Measurements from ENCODE around the gene AP2A2. TPM values are rescaled to one million over a fixed set of nuclear protein-coding genes. Genes with fewer than 3 reads are reported as not detected.

The AP2A2 gene
- total RNA-seq, 1 experiment from 2014 or later = 47.1 TPM

DNA sequence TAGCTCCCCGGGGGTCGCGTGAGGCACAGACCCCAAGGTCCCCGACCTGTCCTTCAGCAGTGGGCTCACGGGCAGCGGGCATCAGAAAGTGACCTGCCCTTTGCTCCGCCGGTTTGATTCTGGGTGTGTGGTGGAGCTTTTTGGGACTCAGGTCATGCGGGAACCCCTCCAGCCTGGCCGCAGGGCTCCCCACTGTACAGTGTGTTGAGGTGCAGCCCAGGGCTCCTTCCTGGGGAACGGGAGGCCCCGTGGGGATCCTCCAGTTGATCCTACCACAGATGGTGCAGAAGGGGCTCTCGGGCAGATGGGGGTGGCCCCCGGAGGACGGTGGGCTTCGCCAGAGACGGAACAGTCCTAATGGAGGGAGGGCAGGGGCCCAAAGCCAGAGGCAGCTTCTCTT lies 86.6 kb downstream of the AP2A2 start:
- H3K9me3 Mint-ChIP-seq = peaks cover 14% of the 10 kb centered on the region
- ChIA-PET CTCF (no interaction called here), POLR2A (no interaction called here)
- H3K27me3 Mint-ChIP-seq (ENCODE audit: low read depth) = no peaks in the 10 kb centered on the region; the same call in 1 of the 2 replicates
- peaks cover 27% of the 10 kb centered on the region for H3K36me3 Mint-ChIP-seq
- no peak for TF ChIP-seq OVOL2 (CRISPR knock-in tag; IDR thresholded peaks at IDR 0.05; ENCODE audit: borderline replicate concordance)
- DNase-seq (ENCODE audit: low spot score) (no peak), ATAC-seq (no peak)
- no peak overlapping the region for H3K27ac Mint-ChIP-seq
- no peak overlapping the region for H3K4me3 Mint-ChIP-seq
- no peaks in the 10 kb centered on the region for H3K4me1 Mint-ChIP-seq

DNA sequence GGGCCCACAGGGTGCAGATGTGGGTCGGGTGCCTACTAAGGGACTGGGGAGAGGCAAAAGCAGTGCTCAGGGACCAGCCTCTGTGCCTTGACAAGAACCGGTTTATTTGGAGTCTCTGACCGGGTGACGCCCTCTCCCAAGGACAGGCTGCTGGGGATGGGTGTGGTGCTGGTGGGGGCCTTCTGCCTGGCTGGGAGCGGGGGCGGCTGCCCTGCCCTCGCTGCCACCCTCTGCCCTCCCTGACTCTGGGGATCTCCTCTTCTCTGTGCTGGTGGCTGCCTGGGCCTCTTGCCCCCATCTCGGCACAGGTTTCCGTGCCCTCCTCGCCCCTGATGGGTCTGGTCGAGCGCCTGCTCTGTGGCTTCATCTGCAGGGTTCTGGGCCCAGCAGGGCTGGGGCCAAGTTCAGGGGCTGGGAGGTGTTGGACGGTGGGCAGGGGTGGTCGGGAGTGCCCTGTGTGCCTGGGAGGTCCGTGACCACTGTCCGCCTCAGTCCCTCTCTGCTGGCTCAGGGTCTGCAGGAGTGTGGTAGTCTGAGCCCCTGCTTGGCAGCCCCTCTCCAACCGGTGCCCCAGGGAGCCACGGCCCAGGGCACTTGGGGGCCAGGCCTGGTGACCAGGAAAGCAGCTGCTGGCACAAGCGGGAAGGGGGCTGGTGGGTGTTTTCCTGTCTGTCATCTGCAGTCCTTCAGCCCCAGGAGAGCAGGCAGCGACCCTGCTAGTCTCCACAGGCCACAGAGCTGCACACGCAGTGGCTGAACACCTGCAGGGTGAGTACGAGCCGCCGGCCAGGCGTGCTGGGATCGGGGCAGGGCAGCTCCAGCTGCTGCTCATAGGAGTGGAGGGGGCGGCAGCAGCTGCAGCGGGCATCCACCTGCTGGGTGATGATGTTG lies 87.3 kb downstream of the AP2A2 start:
- CTCF ChIA-PET = interaction anchor here (0.7 to 1.2 kb wide), 3 partner anchors 39 to 115 kb away, joined by 3 to 4 read pairs (median 4); no protein-coding TSS in a partner anchor
- Mint-ChIP-seq H3K9me3 (peaks cover 21% of the 10 kb centered on the region), H3K27ac (no peak overlapping the region), H3K27me3 (ENCODE audit: low read depth) (no peaks in the 10 kb centered on the region; the same call in 1 of the 2 replicates), H3K36me3 (peaks cover 33% of the 10 kb centered on the region), H3K4me3 (no peak overlapping the region), H3K4me1 (no peaks in the 10 kb centered on the region)
- TF ChIP-seq, protein P1, sequence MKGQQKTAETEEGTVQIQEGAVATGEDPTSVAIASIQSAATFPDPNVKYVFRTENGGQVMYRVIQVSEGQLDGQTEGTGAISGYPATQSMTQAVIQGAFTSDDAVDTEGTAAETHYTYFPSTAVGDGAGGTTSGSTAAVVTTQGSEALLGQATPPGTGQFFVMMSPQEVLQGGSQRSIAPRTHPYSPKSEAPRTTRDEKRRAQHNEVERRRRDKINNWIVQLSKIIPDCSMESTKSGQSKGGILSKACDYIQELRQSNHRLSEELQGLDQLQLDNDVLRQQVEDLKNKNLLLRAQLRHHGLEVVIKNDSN (CRISPR knock-in tag; IDR thresholded peaks at IDR 0.05) = no peak
- TF ChIP-seq ATF1 (CRISPR knock-in tag; IDR thresholded peaks at IDR 0.05) = no peak
- TF ChIP-seq NFE2L1 (CRISPR knock-in tag; IDR thresholded peaks at IDR 0.05) = no peak
- TF ChIP-seq ZNF121 (CRISPR knock-in tag; IDR thresholded peaks at IDR 0.05) = no peak
- TF ChIP-seq, protein P2, sequence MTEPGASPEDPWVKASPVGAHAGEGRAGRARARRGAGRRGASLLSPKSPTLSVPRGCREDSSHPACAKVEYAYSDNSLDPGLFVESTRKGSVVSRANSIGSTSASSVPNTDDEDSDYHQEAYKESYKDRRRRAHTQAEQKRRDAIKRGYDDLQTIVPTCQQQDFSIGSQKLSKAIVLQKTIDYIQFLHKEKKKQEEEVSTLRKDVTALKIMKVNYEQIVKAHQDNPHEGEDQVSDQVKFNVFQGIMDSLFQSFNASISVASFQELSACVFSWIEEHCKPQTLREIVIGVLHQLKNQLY (CRISPR knock-in tag; IDR thresholded peaks at IDR 0.05) = no peak
- TF ChIP-seq, protein P3, sequence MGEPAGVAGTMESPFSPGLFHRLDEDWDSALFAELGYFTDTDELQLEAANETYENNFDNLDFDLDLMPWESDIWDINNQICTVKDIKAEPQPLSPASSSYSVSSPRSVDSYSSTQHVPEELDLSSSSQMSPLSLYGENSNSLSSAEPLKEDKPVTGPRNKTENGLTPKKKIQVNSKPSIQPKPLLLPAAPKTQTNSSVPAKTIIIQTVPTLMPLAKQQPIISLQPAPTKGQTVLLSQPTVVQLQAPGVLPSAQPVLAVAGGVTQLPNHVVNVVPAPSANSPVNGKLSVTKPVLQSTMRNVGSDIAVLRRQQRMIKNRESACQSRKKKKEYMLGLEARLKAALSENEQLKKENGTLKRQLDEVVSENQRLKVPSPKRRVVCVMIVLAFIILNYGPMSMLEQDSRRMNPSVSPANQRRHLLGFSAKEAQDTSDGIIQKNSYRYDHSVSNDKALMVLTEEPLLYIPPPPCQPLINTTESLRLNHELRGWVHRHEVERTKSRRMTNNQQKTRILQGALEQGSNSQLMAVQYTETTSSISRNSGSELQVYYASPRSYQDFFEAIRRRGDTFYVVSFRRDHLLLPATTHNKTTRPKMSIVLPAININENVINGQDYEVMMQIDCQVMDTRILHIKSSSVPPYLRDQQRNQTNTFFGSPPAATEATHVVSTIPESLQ (CRISPR knock-in tag; IDR thresholded peaks at IDR 0.05) = no peak
- no peak for TF ChIP-seq TEAD1 (CRISPR knock-in tag; IDR thresholded peaks at IDR 0.05)
- DNase-seq (ENCODE audit: low spot score) (no peak), ATAC-seq (no peak)
- POLR2A ChIA-PET = no interaction called here

DNA sequence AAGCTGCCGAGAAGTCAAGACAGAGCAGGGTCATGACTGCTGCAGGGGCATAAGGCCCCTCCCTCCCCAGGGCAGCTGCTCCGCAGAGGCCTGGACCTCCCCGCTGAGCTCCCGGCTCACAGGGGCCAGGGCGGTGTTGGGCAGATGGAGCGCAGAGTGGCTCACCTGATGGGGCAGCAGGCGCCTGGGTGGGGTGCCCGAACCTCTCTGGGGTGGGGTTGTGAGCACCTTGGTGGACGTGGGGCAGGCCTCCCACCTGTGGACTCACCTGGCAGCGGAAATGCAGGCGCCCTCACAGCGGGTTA lies 87.9 kb downstream of the AP2A2 start:
- Mint-ChIP-seq H3K36me3 (peaks cover 33% of the 10 kb centered on the region), H3K27me3 (ENCODE audit: low read depth) (no peaks in the 10 kb centered on the region; the same call in 1 of the 2 replicates), H3K9me3 (peaks cover 24% of the 10 kb centered on the region), H3K4me3 (no peak overlapping the region), H3K4me1 (0 out of 2 replicates have a peak, but pooled peaks cover 1% of the 10 kb centered on the region), H3K27ac (no peak overlapping the region)
- CTCF ChIA-PET = interaction anchor here (0.7 to 1.2 kb wide), 3 partner anchors 38 to 116 kb away, joined by 3 to 4 read pairs (median 4); no protein-coding TSS in a partner anchor
- no peak for DNase-seq (ENCODE audit: low spot score)
- TF ChIP-seq TP53 (CRISPR knock-in tag; IDR thresholded peaks at IDR 0.05) (no peak), ZBTB21 (CRISPR knock-in tag; IDR thresholded peaks at IDR 0.05; ENCODE audit: borderline replicate concordance) (no peak), ZNF671 (CRISPR knock-in tag; IDR thresholded peaks at IDR 0.05) (no peak), FOXJ3 (CRISPR knock-in tag; IDR thresholded peaks at IDR 0.05; ENCODE audit: borderline replicate concordance) (no peak), NFYB (CRISPR knock-in tag; conservative IDR thresholded peaks at IDR 0.05; ENCODE audit: low read depth) (no peak)
- no peak for ATAC-seq
- POLR2A ChIA-PET = no interaction called here

DNA sequence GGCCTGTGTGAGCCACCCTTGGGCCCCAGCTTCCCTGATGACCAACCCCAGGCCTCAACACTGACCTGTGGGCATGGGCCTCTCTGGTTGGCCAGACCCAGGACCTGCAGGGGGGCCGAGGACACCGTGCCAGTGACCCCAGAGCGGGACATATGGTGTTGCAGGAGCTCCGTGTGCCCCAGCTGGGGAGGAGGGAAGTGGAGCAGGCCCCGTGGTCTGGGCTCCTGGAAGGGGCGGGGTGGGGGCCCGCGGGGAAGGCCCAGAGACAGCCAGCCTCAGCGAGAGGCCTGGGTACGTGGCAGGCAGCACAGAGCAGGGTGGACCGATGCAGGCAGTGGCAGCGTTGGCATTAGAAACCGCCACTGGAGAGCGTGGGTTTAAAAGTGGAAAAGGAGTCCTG lies 88.6 kb downstream of the AP2A2 start:
- Mint-ChIP-seq H3K36me3 (peaks cover 31% of the 10 kb centered on the region), H3K27ac (no peak overlapping the region), H3K27me3 (ENCODE audit: low read depth) (no peaks in the 10 kb centered on the region; the same call in 1 of the 2 replicates), H3K9me3 (peaks cover 24% of the 10 kb centered on the region), H3K4me3 (no peak overlapping the region), H3K4me1 (0 out of 2 replicates have a peak, but pooled peaks cover 3% of the 10 kb centered on the region)
- ATAC-seq (no peak), DNase-seq (ENCODE audit: low spot score) (no peak)
- ChIA-PET CTCF (interaction anchor here (1.2 kb wide), 1 partner anchor 116 kb away, joined by 4 read pairs; no protein-coding TSS in a partner anchor), POLR2A (no interaction called here)
- TF ChIP-seq NFATC4 (CRISPR knock-in tag; IDR thresholded peaks at IDR 0.05) (no peak), ZBTB21 (CRISPR knock-in tag; IDR thresholded peaks at IDR 0.05; ENCODE audit: borderline replicate concordance) (no peak), ZNF219 (CRISPR knock-in tag; IDR thresholded peaks at IDR 0.05; ENCODE audit: borderline replicate concordance) (no peak), NR2C2 (CRISPR knock-in tag; IDR thresholded peaks at IDR 0.05) (no peak), SOX15 (CRISPR knock-in tag; IDR thresholded peaks at IDR 0.05) (no peak), GTF2I (CRISPR knock-in tag; conservative IDR thresholded peaks at IDR 0.05) (no peak), FOXP1 (CRISPR knock-in tag; IDR thresholded peaks at IDR 0.05; ENCODE audit: borderline replicate concordance) (no peak)
- TF ChIP-seq, protein P4, sequence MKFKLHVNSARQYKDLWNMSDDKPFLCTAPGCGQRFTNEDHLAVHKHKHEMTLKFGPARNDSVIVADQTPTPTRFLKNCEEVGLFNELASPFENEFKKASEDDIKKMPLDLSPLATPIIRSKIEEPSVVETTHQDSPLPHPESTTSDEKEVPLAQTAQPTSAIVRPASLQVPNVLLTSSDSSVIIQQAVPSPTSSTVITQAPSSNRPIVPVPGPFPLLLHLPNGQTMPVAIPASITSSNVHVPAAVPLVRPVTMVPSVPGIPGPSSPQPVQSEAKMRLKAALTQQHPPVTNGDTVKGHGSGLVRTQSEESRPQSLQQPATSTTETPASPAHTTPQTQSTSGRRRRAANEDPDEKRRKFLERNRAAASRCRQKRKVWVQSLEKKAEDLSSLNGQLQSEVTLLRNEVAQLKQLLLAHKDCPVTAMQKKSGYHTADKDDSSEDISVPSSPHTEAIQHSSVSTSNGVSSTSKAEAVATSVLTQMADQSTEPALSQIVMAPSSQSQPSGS (CRISPR knock-in tag; IDR thresholded peaks at IDR 0.05; ENCODE audit: borderline replicate concordance, low read depth) = no peak
- TF ChIP-seq, protein P5, sequence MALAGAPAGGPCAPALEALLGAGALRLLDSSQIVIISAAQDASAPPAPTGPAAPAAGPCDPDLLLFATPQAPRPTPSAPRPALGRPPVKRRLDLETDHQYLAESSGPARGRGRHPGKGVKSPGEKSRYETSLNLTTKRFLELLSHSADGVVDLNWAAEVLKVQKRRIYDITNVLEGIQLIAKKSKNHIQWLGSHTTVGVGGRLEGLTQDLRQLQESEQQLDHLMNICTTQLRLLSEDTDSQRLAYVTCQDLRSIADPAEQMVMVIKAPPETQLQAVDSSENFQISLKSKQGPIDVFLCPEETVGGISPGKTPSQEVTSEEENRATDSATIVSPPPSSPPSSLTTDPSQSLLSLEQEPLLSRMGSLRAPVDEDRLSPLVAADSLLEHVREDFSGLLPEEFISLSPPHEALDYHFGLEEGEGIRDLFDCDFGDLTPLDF (CRISPR knock-in tag; IDR thresholded peaks at IDR 0.05) = no peak
- TF ChIP-seq, protein P6, sequence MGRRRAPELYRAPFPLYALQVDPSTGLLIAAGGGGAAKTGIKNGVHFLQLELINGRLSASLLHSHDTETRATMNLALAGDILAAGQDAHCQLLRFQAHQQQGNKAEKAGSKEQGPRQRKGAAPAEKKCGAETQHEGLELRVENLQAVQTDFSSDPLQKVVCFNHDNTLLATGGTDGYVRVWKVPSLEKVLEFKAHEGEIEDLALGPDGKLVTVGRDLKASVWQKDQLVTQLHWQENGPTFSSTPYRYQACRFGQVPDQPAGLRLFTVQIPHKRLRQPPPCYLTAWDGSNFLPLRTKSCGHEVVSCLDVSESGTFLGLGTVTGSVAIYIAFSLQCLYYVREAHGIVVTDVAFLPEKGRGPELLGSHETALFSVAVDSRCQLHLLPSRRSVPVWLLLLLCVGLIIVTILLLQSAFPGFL (CRISPR knock-in tag; IDR thresholded peaks at IDR 0.05; ENCODE audit: borderline replicate concordance) = no peak

Measured in WTC11 (cell line).